Pancreas (tissue), 10 donors: Measurements from ENCODE around the gene ARHGAP21. TPM values are rescaled to one million over a fixed set of nuclear protein-coding genes. Genes with fewer than 3 reads are reported as not detected.

ENCODE experiments used
- ATAC-seq, 4 donors: fragments of 200-7000 bp; cut with Tn5 transposase; one replicate each; pipeline versions ENCODE4 v1.8.0 to v1.9.1; 2020; ENCODE audit warnings: mild to moderate bottlenecking in 4 of 4, moderate library complexity in 4 of 4
- DNase-seq, 6 donors: peaks; one replicate each; pipeline ENCODE4 v3.0.0-alpha.2; 2020
- FAIRE-seq: peaks from 2 replicates; lab custom pipeline; 2012; peaks lifted over from hg19 to GRCh38; lab: Jason Lieb, UNC
- H3K27ac ChIP-seq, 4 donors: fragments of 200-600 bp; sonication (generic); 1 replicate in 3 of 4; 2 replicates in 1 of 4; pipeline versions ENCODE4 v1.5.0 to v1.8.0; 2020
- H3K27me3 ChIP-seq, 4 donors: fragments of 200-600 bp; one replicate each; pipeline ENCODE4 v1.8.0; 2021
- H3K36me3 ChIP-seq, 3 donors: fragments of 200-600 bp; sonication (generic) in 1 of 3; one replicate each; pipeline versions ENCODE4 v1.5.0 to v1.8.0; 2020 to 2021
- H3K4me1 ChIP-seq, 3 donors: fragments of 200-600 bp; one replicate each; pipeline ENCODE4 v1.8.0; 2021
- H3K4me3 ChIP-seq, 4 donors: fragments of 200-600 bp; sonication (generic) in 2 of 4; one replicate each; pipeline versions ENCODE4 v1.5.0 to v1.8.0; 2020 to 2021
- H3K9me3 ChIP-seq, 4 donors: fragments of 200-600 bp; one replicate each; pipeline ENCODE4 v1.8.0; 2021
- WGBS, 2 donors: extraction: QIAGEN DNeasy Blood & Tissue Kit; methylation state at CpG; one replicate each; pipeline ENCODE4 v1.1.7; 2013; 5-methylcytosine and 5-hydroxymethylcytosine counted together
- intact Hi-C, 3 donors: fragments of 100-400 bp; cut with DNase I; formaldehyde crosslinking; loops; one replicate each; pipeline versions ENCODE4 v1.11.1 to v1.14.2; 2022
- polyA plus RNA-seq, 2 donors: library from polyadenylated mRNA; stranded (reverse); fragments of 200-250 nt; gene quantifications; one replicate each; pipeline ENCODE4 v1.2.3, GENCODE V29; 2013
- total RNA-seq, 6 donors: library from RNA; stranded (reverse); fragmentation: NEBNext Ultra II Directional in 4 of 6; extraction: Animal tissue kit (Norgen Biotek cat#: 25700) in 4 of 6; gene quantifications; one replicate each; pipeline versions ENCODE4 v1.2.1 to v1.2.4, GENCODE V29; 2021 to 2023
- TF ChIP-seq, protein P1 (sequence below), 4 donors: fragments of 200-600 bp; sonication (generic) in 3 of 4; IDR thresholded peaks; one replicate each; pipeline versions ENCODE4 v1.5.0 to v1.8.0; 2021; ENCODE audit warnings: antibody characterized with exemption in 4 of 4
- donor health status: healthy with polysubstance abuse.
- donor health status: DM: no; HTN: no; CAD: no; lungs with moderate emphysema.
- donor health status: DM: no; HTN: no; CAD: no.
- donor health status: control.
- donor health status: control.
- donor health status: Bipolar disorder and iron deficiency.
- donor health status: DM: yes; HTN: yes; CAD: no.
- donor health status: DM: no; HTN: no; CAD: no.
- donor health status: DM: no; HTN: no; CAD: no.
- donor health status: DM: yes; HTN: yes; CAD: no.

Gene ARHGAP21
- total and polyA plus RNA-seq, 8 donors, result 11.0 to 42.1 (median 25.2) TPM

DNA sequence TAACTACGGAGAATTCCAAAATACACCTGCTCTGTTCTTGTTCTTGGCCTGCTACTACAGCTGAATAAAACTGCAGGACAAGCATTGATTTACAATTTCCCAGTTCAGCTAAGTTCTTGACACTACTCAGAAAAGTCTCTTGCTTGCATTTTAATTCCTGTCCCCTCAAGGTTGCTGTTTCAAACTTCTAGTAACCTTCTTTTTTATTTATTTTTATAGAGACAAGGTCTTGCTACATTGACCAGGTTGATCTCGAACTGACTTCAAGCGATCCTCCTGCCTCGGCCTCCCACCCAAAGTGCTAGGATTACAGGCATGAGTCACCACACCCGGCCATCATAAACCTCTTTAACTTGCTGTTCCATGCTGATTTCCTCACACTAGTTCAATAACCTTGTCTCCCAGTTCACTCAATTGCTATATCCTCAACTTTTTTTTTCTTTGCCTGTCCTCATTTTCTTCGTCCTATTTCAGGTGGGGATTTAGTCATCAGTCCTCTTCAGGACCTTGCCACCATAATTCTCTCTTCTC, 79.9 kb downstream of the ARHGAP21 start:
- H3K9me3 ChIP-seq, result no peaks in the 10 kb centered on the region
- peaks cover 5 to 18% (median 13%) of the 10 kb centered on the region in 3 donors for H3K4me1 ChIP-seq
- no peak overlapping the region for H3K4me3 ChIP-seq
- intact Hi-C loops, result loop anchor here in 2 of 3 donors (5.0 to 10.0 kb wide), 3 partner anchors 341 to 441 kb away; no protein-coding TSS in a partner anchor
- TF ChIP-seq, protein P1, sequence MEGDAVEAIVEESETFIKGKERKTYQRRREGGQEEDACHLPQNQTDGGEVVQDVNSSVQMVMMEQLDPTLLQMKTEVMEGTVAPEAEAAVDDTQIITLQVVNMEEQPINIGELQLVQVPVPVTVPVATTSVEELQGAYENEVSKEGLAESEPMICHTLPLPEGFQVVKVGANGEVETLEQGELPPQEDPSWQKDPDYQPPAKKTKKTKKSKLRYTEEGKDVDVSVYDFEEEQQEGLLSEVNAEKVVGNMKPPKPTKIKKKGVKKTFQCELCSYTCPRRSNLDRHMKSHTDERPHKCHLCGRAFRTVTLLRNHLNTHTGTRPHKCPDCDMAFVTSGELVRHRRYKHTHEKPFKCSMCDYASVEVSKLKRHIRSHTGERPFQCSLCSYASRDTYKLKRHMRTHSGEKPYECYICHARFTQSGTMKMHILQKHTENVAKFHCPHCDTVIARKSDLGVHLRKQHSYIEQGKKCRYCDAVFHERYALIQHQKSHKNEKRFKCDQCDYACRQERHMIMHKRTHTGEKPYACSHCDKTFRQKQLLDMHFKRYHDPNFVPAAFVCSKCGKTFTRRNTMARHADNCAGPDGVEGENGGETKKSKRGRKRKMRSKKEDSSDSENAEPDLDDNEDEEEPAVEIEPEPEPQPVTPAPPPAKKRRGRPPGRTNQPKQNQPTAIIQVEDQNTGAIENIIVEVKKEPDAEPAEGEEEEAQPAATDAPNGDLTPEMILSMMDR (IDR thresholded peaks at IDR 0.05), result no peak
- WGBS, 2 donors, result 72 to 75% methylated on average over 6 of the region's 6 CpGs
- peak; percentile 16 to 28 (median 24) for ATAC-seq
- H3K36me3 ChIP-seq, result no peaks in the 10 kb centered on the region
- no peak for DNase-seq
- no peaks in the 10 kb centered on the region for H3K27me3 ChIP-seq
- H3K27ac ChIP-seq, result no peak overlapping the region
- no peak for FAIRE-seq

DNA sequence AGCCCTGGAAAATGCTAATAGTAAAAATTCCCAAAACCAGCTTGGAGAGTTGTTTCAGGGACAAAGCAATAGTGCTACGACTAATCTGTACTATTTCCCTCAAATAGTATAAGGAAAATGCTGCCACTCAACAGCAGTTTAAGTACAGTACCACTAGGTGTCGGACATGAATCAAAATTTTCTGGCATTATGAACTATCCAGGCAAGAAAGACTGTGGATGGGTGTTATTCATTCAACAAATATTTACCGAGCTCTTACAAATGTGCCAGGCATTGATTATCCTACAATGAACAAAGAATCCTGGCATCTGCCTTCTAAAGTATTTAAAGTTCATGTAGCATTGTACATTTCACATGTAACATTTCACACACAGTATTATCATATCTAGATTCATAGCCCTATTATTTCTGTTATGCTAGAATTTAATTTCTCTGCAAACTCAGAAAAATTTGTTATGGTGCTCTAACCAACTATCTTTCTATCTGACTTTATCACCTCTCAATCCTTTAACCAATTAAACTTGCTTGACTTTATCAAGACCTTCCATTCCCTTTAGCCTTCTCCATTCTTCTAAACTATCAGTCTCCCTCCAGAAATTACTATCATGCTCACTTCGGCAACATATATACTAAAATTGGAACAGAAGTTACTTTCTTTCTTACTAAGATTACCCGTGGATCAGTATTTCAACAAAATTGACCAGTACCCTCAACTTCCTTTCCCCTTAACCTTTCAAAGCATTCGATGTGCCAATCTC, 80.6 kb downstream of the ARHGAP21 start:
- FAIRE-seq (peak; percentile 97), DNase-seq (peak in 2 of 6 donors; percentile 30 to 57), ATAC-seq (peak; percentile 97 to 99 (median 99))
- H3K4me3 ChIP-seq, result no peak overlapping the region
- no peaks in the 10 kb centered on the region for H3K36me3 ChIP-seq
- no peak overlapping the region for H3K27ac ChIP-seq
- no peaks in the 10 kb centered on the region for H3K9me3 ChIP-seq
- TF ChIP-seq, protein P1 (IDR thresholded peaks at IDR 0.05), result peak; percentile 46 to 72 (median 52)
- WGBS, 2 donors, result 10 to 12% methylated on average over 6 of the region's 6 CpGs
- intact Hi-C loops, result loop anchor here in 2 of 3 donors (5.0 to 10.0 kb wide), 3 partner anchors 342 to 442 kb away; no protein-coding TSS in a partner anchor
- H3K4me1 ChIP-seq, result peaks cover 5 to 23% (median 16%) of the 10 kb centered on the region in 3 donors
- H3K27me3 ChIP-seq, result no peaks in the 10 kb centered on the region

DNA sequence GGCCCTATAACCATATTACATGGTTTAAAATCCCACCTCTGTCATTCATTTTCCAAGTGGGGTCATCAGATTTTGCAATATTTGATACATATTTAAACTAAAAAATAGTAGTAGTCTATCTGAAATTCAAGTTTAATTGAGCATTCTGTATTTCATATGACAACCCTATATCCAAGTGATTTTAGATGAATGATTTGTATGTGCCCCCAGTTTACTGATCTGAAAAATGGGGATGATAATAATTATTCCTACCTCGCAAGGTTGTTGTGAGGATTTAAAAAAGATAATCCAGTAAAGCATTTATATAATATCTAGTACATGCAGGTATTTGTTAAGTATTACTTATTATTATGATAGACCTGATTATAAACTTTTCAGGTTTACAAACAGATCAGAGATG, 84.6 kb downstream of the ARHGAP21 start:
- H3K9me3 ChIP-seq, result no peaks in the 10 kb centered on the region
- TF ChIP-seq, protein P1 (IDR thresholded peaks at IDR 0.05), result no peak
- no peak overlapping the region for H3K27ac ChIP-seq
- no peak overlapping the region for H3K4me3 ChIP-seq
- WGBS, 2 donors, result 85 to 88% methylated on average over 1 of the region's 1 CpG
- no peaks in the 10 kb centered on the region for H3K36me3 ChIP-seq
- ATAC-seq (no peak), DNase-seq (no peak), FAIRE-seq (no peak)
- intact Hi-C loops, result no loop called here
- H3K27me3 ChIP-seq, result no peaks in the 10 kb centered on the region
- H3K4me1 ChIP-seq, result peaks cover 5 to 30% (median 15%) of the 10 kb centered on the region in 3 donors

DNA sequence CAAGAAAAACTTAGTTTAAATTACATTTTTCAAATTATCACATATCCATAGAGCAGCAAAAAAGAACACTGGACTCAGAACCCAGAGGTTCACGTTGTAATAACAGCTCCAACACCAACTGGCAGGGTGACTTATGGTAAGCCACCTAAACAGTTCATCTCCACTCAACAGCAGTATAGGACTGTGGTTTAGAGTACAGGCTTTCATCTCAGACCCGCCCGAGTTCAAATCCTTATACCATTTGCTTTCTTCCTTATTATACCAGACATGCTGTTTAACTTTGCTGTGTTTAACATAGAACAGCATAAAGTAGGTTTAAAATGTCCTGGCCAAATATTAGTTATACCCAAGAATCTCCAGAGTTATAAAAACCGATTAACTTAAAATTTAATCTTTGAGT, 97.9 kb downstream of the ARHGAP21 start:
- intact Hi-C loops, result no loop called here
- Histone ChIP-seq H3K27me3 (no peaks in the 10 kb centered on the region), H3K9me3 (no peaks in the 10 kb centered on the region), H3K36me3 (no peaks in the 10 kb centered on the region), H3K27ac (no peak overlapping the region), H3K4me3 (no peak overlapping the region), H3K4me1 (no peaks in the 10 kb centered on the region)
- no peak for ATAC-seq
- WGBS, 2 donors, result 94 to 98% methylated on average over 4 of the region's 4 CpGs
- FAIRE-seq, result no peak
- DNase-seq, result no peak
- TF ChIP-seq, protein P1 (IDR thresholded peaks at IDR 0.05), result no peak

DNA sequence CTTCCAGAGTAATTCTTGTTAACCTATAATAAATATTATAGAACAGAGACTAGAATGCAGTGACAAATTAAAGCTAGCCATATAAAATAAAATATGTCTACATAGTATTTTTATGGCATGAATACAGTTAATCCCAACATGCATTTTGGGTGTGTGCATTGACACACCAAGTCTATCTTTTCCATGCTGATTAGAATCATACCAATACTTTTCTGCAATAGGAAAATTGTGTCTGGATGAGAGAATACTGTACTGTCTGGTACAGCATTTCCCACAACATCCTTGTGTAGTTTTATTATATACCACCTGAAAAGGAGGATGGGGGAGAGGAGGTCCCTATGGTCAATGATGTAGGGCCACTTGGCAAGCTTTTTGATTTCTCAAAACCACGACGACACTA, 100.3 kb downstream of the ARHGAP21 start:
- DNase-seq, result no peak
- no peak overlapping the region for H3K4me3 ChIP-seq
- 86 to 93% methylated on average over 2 of the region's 2 CpGs for WGBS, 2 donors
- no peaks in the 10 kb centered on the region for H3K9me3 ChIP-seq
- H3K4me1 ChIP-seq, result no peaks in the 10 kb centered on the region
- no peak for ATAC-seq
- TF ChIP-seq, protein P1 (IDR thresholded peaks at IDR 0.05), result no peak
- intact Hi-C loops, result no loop called here
- no peaks in the 10 kb centered on the region for H3K27me3 ChIP-seq
- no peak overlapping the region for H3K27ac ChIP-seq
- FAIRE-seq, result no peak
- H3K36me3 ChIP-seq, result no peaks in the 10 kb centered on the region
